ELR (cell line): Measurements from ENCODE around the gene PIK3AP1.

Source experiments
- DNase-seq: peaks from one replicate; pipeline ENCODE4 v3.0.0-alpha.2; 2015; ENCODE audit warnings: low read depth

The PIK3AP1 gene

GRCh38 chr10:96642973-96643372 lies 77.3 kb downstream of the PIK3AP1 start:
- DNase-seq, result peak; percentile 67

- DNase-seq, result no peak
Measured at GRCh38 chr10:96642530-96642929, 77.8 kb downstream of the PIK3AP1 start.

GRCh38 chr10:96641396-96642295 lies 78.7 kb downstream of the PIK3AP1 start:
- DNase-seq, result no peak

GRCh38 chr10:96639899-96640298 lies 80.4 kb downstream of the PIK3AP1 start:
- no peak for DNase-seq

GRCh38 chr10:96638696-96639095 lies 81.6 kb downstream of the PIK3AP1 start:
- DNase-seq, result no peak

- DNase-seq, result no peak
Measured at GRCh38 chr10:96638120-96638519, 82.2 kb downstream of the PIK3AP1 start.

- no peak for DNase-seq
Measured at GRCh38 chr10:96637709-96638108, 82.6 kb downstream of the PIK3AP1 start.

- no peak for DNase-seq
Measured at GRCh38 chr10:96636551-96636950, 83.8 kb downstream of the PIK3AP1 start.

GRCh38 chr10:96632974-96633710 lies 87.2 kb downstream of the PIK3AP1 start:
- no peak for DNase-seq

- no peak for DNase-seq
Measured at GRCh38 chr10:96627292-96627691, 93.0 kb downstream of the PIK3AP1 start.

GRCh38 chr10:96626795-96627194 lies 93.5 kb downstream of the PIK3AP1 start:
- DNase-seq, result peak; percentile 21

- DNase-seq, result no peak
Measured at GRCh38 chr10:96625173-96625572, 95.1 kb downstream of the PIK3AP1 start.

GRCh38 chr10:96622013-96622787 lies 98.1 kb downstream of the PIK3AP1 start:
- no peak for DNase-seq

- peak; percentile 35 for DNase-seq
Measured at GRCh38 chr10:96619796-96620773, 100.2 kb downstream of the PIK3AP1 start.

- DNase-seq, result no peak
Measured at GRCh38 chr10:96619120-96619519, 101.2 kb downstream of the PIK3AP1 start.

- no peak for DNase-seq
Measured at GRCh38 chr10:96618653-96619052, 101.7 kb downstream of the PIK3AP1 start.

- DNase-seq, result no peak
Measured at GRCh38 chr10:96616961-96617360, 103.4 kb downstream of the PIK3AP1 start.

GRCh38 chr10:96614515-96614914 lies 105.8 kb downstream of the PIK3AP1 start:
- DNase-seq, result peak; percentile 94

GRCh38 chr10:96613576-96613975 lies 106.7 kb downstream of the PIK3AP1 start:
- peak; percentile 41 for DNase-seq

GRCh38 chr10:96612055-96612830 lies 108.1 kb downstream of the PIK3AP1 start:
- no peak for DNase-seq
